ENCODE measurements around the gene MAPK12. TPM values are rescaled to one million over a fixed set of nuclear protein-coding genes. Genes with fewer than 3 reads are reported as not detected.

The MAPK12 gene
- polyA plus RNA-seq, 1 donor from 2014 or later, result 36.7 TPM

GRCh38 chr22:50228366-50228765 lies 33.1 kb downstream of the MAPK12 start:
- no peaks in the 10 kb centered on the region for H3K79me2 ChIP-seq (replicated peaks; ENCODE audit: insufficient read depth, low read length)
- no peaks in the 10 kb centered on the region for H3F3A ChIP-seq (ENCODE audit: insufficient read depth, low read length, poor library complexity, severe bottlenecking)
- H3K27ac ChIP-seq (ENCODE audit: low read length), result no peak overlapping the region
- no peak for TF ChIP-seq MXI1 (conservative IDR thresholded peaks at IDR 0.05; ENCODE audit: poor library complexity, severe bottlenecking)
- no peak for TF ChIP-seq RAD21 (conservative IDR thresholded peaks at IDR 0.05)
- no peak for TF ChIP-seq TAF1 (IDR thresholded peaks at IDR 0.05; ENCODE audit: low read depth)
- no peak for TF ChIP-seq CTCF (IDR thresholded peaks at IDR 0.05; ENCODE audit: poor library complexity, severe bottlenecking)
- no peak for TF ChIP-seq REST (IDR thresholded peaks at IDR 0.05; ENCODE audit: borderline replicate concordance)
- TF ChIP-seq EZH2 (IDR thresholded peaks at IDR 0.05; ENCODE audit: borderline replicate concordance, insufficient read depth, low read length, poor library complexity, severe bottlenecking), result no peak
- TF ChIP-seq POLR2AphosphoS5 (IDR thresholded peaks at IDR 0.05), result no peak
- no peak for TF ChIP-seq EP300 (conservative IDR thresholded peaks at IDR 0.05; ENCODE audit: poor library complexity, severe bottlenecking)
- TF ChIP-seq SMC3 (conservative IDR thresholded peaks at IDR 0.05; ENCODE audit: poor library complexity), result no peak
- H3K9me2 ChIP-seq (ENCODE audit: insufficient read depth, low read length), result no peaks in the 10 kb centered on the region
- H3K9me3 ChIP-seq (ENCODE audit: low read length), result no peaks in the 10 kb centered on the region
- H3K27me3 ChIP-seq (ENCODE audit: insufficient read depth, low read depth, low read length), result no peaks in the 10 kb centered on the region
- H3K4me3 ChIP-seq (ENCODE audit: low read length), result no peak overlapping the region
- no peaks in the 10 kb centered on the region for H3K36me3 ChIP-seq (ENCODE audit: insufficient read depth, low read length)
- H3K9ac ChIP-seq (ENCODE audit: low read length), result no peak overlapping the region
- no peaks in the 10 kb centered on the region for H4K20me1 ChIP-seq (ENCODE audit: insufficient read depth)
- no peak overlapping the region for H3K4me2 ChIP-seq (ENCODE audit: low read length)
- no peak overlapping the region for H2AFZ ChIP-seq (ENCODE audit: low read depth, low read length)

GRCh38 chr22:50227579-50228215 lies 33.8 kb downstream of the MAPK12 start:
- TF ChIP-seq MXI1 (conservative IDR thresholded peaks at IDR 0.05; ENCODE audit: poor library complexity, severe bottlenecking) (no peak), SMC3 (conservative IDR thresholded peaks at IDR 0.05; ENCODE audit: poor library complexity) (no peak), EZH2 (IDR thresholded peaks at IDR 0.05; ENCODE audit: borderline replicate concordance, insufficient read depth, low read length, poor library complexity, severe bottlenecking) (no peak), CTCF (IDR thresholded peaks at IDR 0.05; ENCODE audit: poor library complexity, severe bottlenecking) (no peak), RAD21 (conservative IDR thresholded peaks at IDR 0.05) (no peak), EP300 (conservative IDR thresholded peaks at IDR 0.05; ENCODE audit: poor library complexity, severe bottlenecking) (no peak), POLR2AphosphoS5 (IDR thresholded peaks at IDR 0.05) (no peak), REST (IDR thresholded peaks at IDR 0.05; ENCODE audit: borderline replicate concordance) (no peak), TAF1 (IDR thresholded peaks at IDR 0.05; ENCODE audit: low read depth) (no peak)
- Histone ChIP-seq H3K27ac (ENCODE audit: low read length) (no peak overlapping the region), H4K20me1 (ENCODE audit: insufficient read depth) (no peaks in the 10 kb centered on the region), H3K9ac (ENCODE audit: low read length) (no peak overlapping the region), H3K27me3 (ENCODE audit: insufficient read depth, low read depth, low read length) (no peaks in the 10 kb centered on the region), H3F3A (ENCODE audit: insufficient read depth, low read length, poor library complexity, severe bottlenecking) (no peaks in the 10 kb centered on the region), H3K9me3 (ENCODE audit: low read length) (no peaks in the 10 kb centered on the region), H2AFZ (ENCODE audit: low read depth, low read length) (no peak overlapping the region), H3K79me2 (replicated peaks; ENCODE audit: insufficient read depth, low read length) (no peaks in the 10 kb centered on the region), H3K9me2 (ENCODE audit: insufficient read depth, low read length) (no peaks in the 10 kb centered on the region), H3K4me3 (ENCODE audit: low read length) (no peak overlapping the region), H3K36me3 (ENCODE audit: insufficient read depth, low read length) (no peaks in the 10 kb centered on the region), H3K4me2 (ENCODE audit: low read length) (no peak overlapping the region)
